B cell (primary cell): ENCODE results near the gene SLC27A5. TPM values are rescaled to one million over a fixed set of nuclear protein-coding genes. Genes with fewer than 3 reads are reported as not detected.
A peak's percentile ranks its signal among the peaks of the same experiment; 100 is the strongest.

Experiments
- ATAC-seq: fragments of 200-7000 bp; cut with Tn5 transposase; one replicate; pipeline ENCODE4 v1.10.0; 2021; ENCODE audit warnings: low read depth, mild to moderate bottlenecking, moderate number of reproducible peaks, moderate library complexity
- CTCF ChIA-PET: fragments of 350-600 bp; sonication (Branson Sonifier 250); formaldehyde crosslinking; loops from one replicate; lab custom pipeline; 2021; ENCODE audit warnings: antibody characterized with exemption, inconsistent platforms; lab: Charles Lee
- POLR2A ChIA-PET: fragments of 350-600 bp; sonication (Branson Sonifier 250); formaldehyde crosslinking; loops from one replicate; lab custom pipeline; 2021; ENCODE audit warnings: antibody characterized with exemption; lab: Charles Lee
- DNase-seq: peaks from one replicate; pipeline ENCODE4 v3.0.0; 2013
- H2AFZ ChIP-seq: 2 replicates; pipeline ENCODE4 v1.6.1; 2012; ENCODE audit warnings: mild to moderate bottlenecking, low read depth, low read length; ENCODE audit not compliant: insufficient read depth, poor library complexity, severe bottlenecking
- H3K27ac ChIP-seq, 2 donors: 1 replicate in 1 of 2; 2 replicates in 1 of 2; pipeline ENCODE4 v1.5.1; 2012 to 2013; ENCODE audit warnings: low read length in 2 of 2, mild to moderate bottlenecking in 2 of 2, moderate library complexity in 1 of 2
- H3K27me3 ChIP-seq, 4 experiments: fragments of 200-600 bp in 1 of 4; sonication (generic) in 1 of 4; replicated peaks in 1 of 4; 1 replicate in 2 of 4; 2 replicates in 2 of 4; pipeline versions ENCODE4 v1.6.1 to v1.7.0; 2013 to 2016; ENCODE audit warnings: low read length in 3 of 4, mild to moderate bottlenecking in 2 of 4, mixed read lengths in 1 of 4, moderate library complexity in 1 of 4; ENCODE audit not compliant: insufficient read depth in 4 of 4, control insufficient read depth in 3 of 4; ENCODE audit errors: control extremely low read depth in 1 of 4
- H3K36me3 ChIP-seq, 2 experiments: replicated peaks in 1 of 2; 1 replicate in 1 of 2; 2 replicates in 1 of 2; pipeline versions ENCODE4 v1.6.1 to v1.7.1; 2013; ENCODE audit warnings: low read length in 1 of 2; ENCODE audit not compliant: insufficient read depth in 2 of 2, control insufficient read depth in 1 of 2; ENCODE audit errors: control extremely low read depth in 1 of 2, extremely low read depth in 1 of 2
- H3K4me1 ChIP-seq, 2 donors: fragments of 200-600 bp in 1 of 2; sonication (generic) in 1 of 2; 1 replicate in 1 of 2; 2 replicates in 1 of 2; pipeline versions ENCODE4 v1.5.1 to v1.6.1; 2013 to 2017; ENCODE audit warnings: low read length in 2 of 2; ENCODE audit not compliant: control insufficient read depth in 2 of 2, insufficient read depth in 2 of 2
- H3K4me2 ChIP-seq: replicated peaks from 2 replicates; pipeline ENCODE3; 2012; ENCODE audit warnings: mild to moderate bottlenecking, low read depth, low read length; ENCODE audit not compliant: poor library complexity, severe bottlenecking
- H3K4me3 ChIP-seq, 5 experiments: fragments of 200-600 bp in 1 of 5; sonication (generic) in 1 of 5; 1 replicate in 3 of 5; 2 replicates in 2 of 5; pipeline versions ENCODE4 v1.5.1 to v1.7.0; 2011 to 2016; ENCODE audit warnings: low read length in 4 of 5, mild to moderate bottlenecking in 4 of 5, low read depth in 2 of 5, control low read depth in 1 of 5, moderate library complexity in 1 of 5; ENCODE audit not compliant: insufficient read depth in 1 of 5; ENCODE audit errors: control extremely low read depth in 1 of 5, extremely low read depth in 1 of 5
- H3K79me2 ChIP-seq: fragments of 200-600 bp; sonication (generic); one replicate; pipeline ENCODE4 v1.6.0; 2016; ENCODE audit warnings: low read length; ENCODE audit not compliant: control insufficient read depth, insufficient read depth
- H3K9ac ChIP-seq: fragments of 200-600 bp; sonication (generic); 2 replicates; pipeline ENCODE4 v1.6.1; 2017; ENCODE audit warnings: mild to moderate bottlenecking, low read length, moderate library complexity
- H3K9me3 ChIP-seq, 3 donors: one replicate each; pipeline versions ENCODE4 v1.6.1 to v1.7.1; 2013; ENCODE audit warnings: low read length in 2 of 3; ENCODE audit not compliant: control insufficient read depth in 2 of 3, insufficient read depth in 1 of 3; ENCODE audit errors: control extremely low read depth in 1 of 3
- H4K20me1 ChIP-seq: 2 replicates; pipeline ENCODE4 v1.6.0; 2012; ENCODE audit warnings: mild to moderate bottlenecking, low read length; ENCODE audit not compliant: insufficient read depth, control insufficient read depth, poor library complexity, severe bottlenecking
- H3K27ac Mint-ChIP-seq: one replicate; pipeline ENCODE4 v1.8.0; 2021; ENCODE audit warnings: mixed read lengths
- H3K27me3 Mint-ChIP-seq: one replicate; pipeline ENCODE4 v1.8.0; 2021; ENCODE audit warnings: mixed read lengths
- H3K4me1 Mint-ChIP-seq: one replicate; pipeline ENCODE4 v1.8.0; 2021; ENCODE audit warnings: mixed read lengths
- H3K4me3 Mint-ChIP-seq: one replicate; pipeline ENCODE4 v1.8.0; 2021; ENCODE audit warnings: mixed read lengths
- H3K9me3 Mint-ChIP-seq: one replicate; pipeline ENCODE4 v1.8.0; 2022; ENCODE audit warnings: mixed read lengths; ENCODE audit not compliant: insufficient read depth
- EZH2 ChIP-seq: IDR thresholded peaks from 2 replicates; pipeline ENCODE4 v1.6.1; 2012; ENCODE audit warnings: borderline replicate concordance, low read depth, mild to moderate bottlenecking, moderate library complexity, low read length; ENCODE audit not compliant: insufficient read depth, poor library complexity, severe bottlenecking
- WGBS: methylation state at CpG from one replicate; pipeline ENCODE4 v1.1.5; 2013; ENCODE audit warnings: missing lambda C conversion rate; ENCODE audit not compliant: insufficient coverage; 5-methylcytosine and 5-hydroxymethylcytosine counted together
- intact Hi-C: fragments of 100-400 bp; cut with micrococcal nuclease; formaldehyde crosslinking; loops from one replicate; pipeline ENCODE4 v1.10.0; 2022
- polyA plus RNA-seq: library from polyadenylated mRNA; depleted of rRNA; stranded (reverse); fragments of >200 nt; gene quantifications from 2 replicates; pipeline ENCODE4 v1.2.3, GENCODE V29; 2012
- total RNA-seq, 2 donors: library from RNA; stranded (reverse); fragments of 120-200 nt in 1 of 2; gene quantifications; 1 replicate in 1 of 2; 2 replicates in 1 of 2; pipeline versions ENCODE4 v1.2.3 to v1.2.4, GENCODE V29; 2013 to 2022
- TF ChIP-seq, protein P1 (sequence below): fragments of 200-600 bp; IDR thresholded peaks from one replicate; pipeline ENCODE4 v1.8.0; 2022; ENCODE audit warnings: antibody characterized with exemption, mild to moderate bottlenecking

Gene SLC27A5
- total and polyA plus RNA-seq, 2 donors (not counting 1 experiment from before 2014, with no cell fraction given): 8.9 to 11.8 TPM

DNA sequence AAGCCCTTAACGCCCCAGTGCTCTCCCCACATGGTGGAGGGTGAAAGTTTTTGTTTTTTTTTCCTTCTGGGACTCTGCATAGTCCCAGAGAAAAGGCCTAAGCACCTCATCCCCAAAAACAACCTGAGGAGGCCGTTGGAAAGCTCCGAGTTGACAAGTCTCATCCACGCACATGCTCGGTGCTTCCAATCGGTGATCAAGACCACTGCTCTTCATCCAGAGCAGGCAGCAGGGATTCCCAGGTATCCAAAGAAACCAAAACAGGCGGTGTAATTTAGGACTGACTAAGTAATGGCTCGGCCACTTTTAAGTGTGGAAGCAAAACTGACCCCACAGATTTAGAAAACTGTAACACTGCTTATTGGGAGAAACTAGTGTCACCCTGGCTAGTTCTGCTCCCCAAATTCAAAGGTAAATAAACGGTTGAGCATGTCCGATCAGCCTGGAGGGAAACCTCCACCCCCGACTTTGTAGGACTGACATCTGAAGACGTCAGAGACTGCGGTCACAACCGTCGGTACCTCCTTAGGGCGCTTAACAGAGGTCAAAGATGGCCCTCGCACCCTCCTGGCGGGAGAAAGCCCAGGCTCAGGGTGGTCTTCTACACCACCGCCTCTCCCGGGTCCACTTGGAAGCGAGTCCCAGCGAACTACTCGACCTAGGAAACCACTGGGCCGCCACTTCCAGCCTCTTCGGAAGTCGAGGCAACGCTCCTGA, 36.6 kb downstream of the SLC27A5 start:
- H3K9ac ChIP-seq: peak overlapping the region; percentile 69
- DNase-seq: no peak
- CTCF ChIA-PET: interaction anchor here (0.6 to 1.3 kb wide), 2 partner anchors 93 to 193 kb away, joined by 4 to 5 read pairs; no protein-coding TSS in a partner anchor

More for the DNA sequence above, 36.6 kb downstream of the SLC27A5 start:
- no peaks in the 10 kb centered on the region for H4K20me1 ChIP-seq
- no peak for ATAC-seq
- H3K4me1 ChIP-seq: peaks cover 14 to 18% of the 10 kb centered on the region in 2 donors
- POLR2A ChIA-PET: interaction anchor here (1.1 to 1.3 kb wide), 3 partner anchors 21 to 45 kb away, joined by 3 to 4 read pairs (median 3); partner anchors contain the start of genes ZBTB45 and ZNF132
- no peaks in the 10 kb centered on the region for H3K27me3 Mint-ChIP-seq
- peaks cover 4 to 13% of the 10 kb centered on the region in 2 experiments for H3K36me3 ChIP-seq
- H3K27ac ChIP-seq: peak overlapping the region; percentile 82 to 89
- TF ChIP-seq EZH2: no peak
- TF ChIP-seq, protein P1, sequence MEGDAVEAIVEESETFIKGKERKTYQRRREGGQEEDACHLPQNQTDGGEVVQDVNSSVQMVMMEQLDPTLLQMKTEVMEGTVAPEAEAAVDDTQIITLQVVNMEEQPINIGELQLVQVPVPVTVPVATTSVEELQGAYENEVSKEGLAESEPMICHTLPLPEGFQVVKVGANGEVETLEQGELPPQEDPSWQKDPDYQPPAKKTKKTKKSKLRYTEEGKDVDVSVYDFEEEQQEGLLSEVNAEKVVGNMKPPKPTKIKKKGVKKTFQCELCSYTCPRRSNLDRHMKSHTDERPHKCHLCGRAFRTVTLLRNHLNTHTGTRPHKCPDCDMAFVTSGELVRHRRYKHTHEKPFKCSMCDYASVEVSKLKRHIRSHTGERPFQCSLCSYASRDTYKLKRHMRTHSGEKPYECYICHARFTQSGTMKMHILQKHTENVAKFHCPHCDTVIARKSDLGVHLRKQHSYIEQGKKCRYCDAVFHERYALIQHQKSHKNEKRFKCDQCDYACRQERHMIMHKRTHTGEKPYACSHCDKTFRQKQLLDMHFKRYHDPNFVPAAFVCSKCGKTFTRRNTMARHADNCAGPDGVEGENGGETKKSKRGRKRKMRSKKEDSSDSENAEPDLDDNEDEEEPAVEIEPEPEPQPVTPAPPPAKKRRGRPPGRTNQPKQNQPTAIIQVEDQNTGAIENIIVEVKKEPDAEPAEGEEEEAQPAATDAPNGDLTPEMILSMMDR: no peak
- H3K4me2 ChIP-seq: peak overlapping the region; percentile 91
- H2AFZ ChIP-seq: peak overlapping the region; percentile 78
- intact Hi-C loops: loop anchor here (1.0 to 5.0 kb wide), 8 partner anchors 24 to 113 kb away; partner anchors contain the start of genes MZF1, TRIM28, ZNF324B and ZNF497
- 25% methylated on average over 25 of the region's 27 CpGs for WGBS
- H3K4me3 ChIP-seq: peak overlapping the region; percentile 39 to 85 (median 70)
- peaks cover 20% of the 10 kb centered on the region for H3K4me1 Mint-ChIP-seq
- H3K9me3 Mint-ChIP-seq: no peaks in the 10 kb centered on the region
- H3K27me3 ChIP-seq: no peaks in the 10 kb centered on the region
- peak overlapping the region; percentile 98 for H3K4me3 Mint-ChIP-seq
- H3K27ac Mint-ChIP-seq: peak overlapping the region; percentile 98
- no peaks in the 10 kb centered on the region for H3K9me3 ChIP-seq
- H3K79me2 ChIP-seq: no peaks in the 10 kb centered on the region
